Keratinocyte (primary cell): ENCODE data around the gene KLF16. TPM values are rescaled to one million over a fixed set of nuclear protein-coding genes. Genes with fewer than 3 reads are reported as not detected.

Experiments
- DNase-seq: peaks from one replicate; pipeline ENCODE4 v3.0.0-alpha.2; 2011; ENCODE audit warnings: low read depth, missing footprints, low spot score
- FAIRE-seq: peaks from 2 replicates; lab custom pipeline; 2011; peaks lifted over from hg19 to GRCh38; lab: Jason Lieb, UNC
- H2AFZ ChIP-seq: 2 replicates; pipeline ENCODE4 v1.6.0; 2012; ENCODE audit warnings: low read length, control low read depth, inconsistent platforms; ENCODE audit not compliant: control insufficient read depth
- H3K27ac ChIP-seq: 2 replicates; pipeline ENCODE4 v1.5.1; 2011; ENCODE audit warnings: low read length; ENCODE audit not compliant: control insufficient read depth, insufficient read depth
- H3K27me3 ChIP-seq: 3 replicates; pipeline ENCODE4 v1.6.0; 2011; ENCODE audit warnings: low read length; ENCODE audit not compliant: control insufficient read depth, insufficient read depth; ENCODE audit errors: extremely low read depth
- H3K36me3 ChIP-seq, 2 experiments: 2 replicates in 1 of 2; 3 replicates in 1 of 2; pipeline ENCODE4 v1.5.1; 2011; ENCODE audit warnings: low read length in 2 of 2, mild to moderate bottlenecking in 1 of 2; ENCODE audit not compliant: control insufficient read depth in 2 of 2, insufficient read depth in 2 of 2; ENCODE audit errors: extremely low read depth in 1 of 2
- H3K4me1 ChIP-seq: 3 replicates; pipeline ENCODE4 v1.5.1; 2011; ENCODE audit warnings: low read length; ENCODE audit not compliant: control insufficient read depth, insufficient read depth; ENCODE audit errors: extremely low read depth
- H3K4me2 ChIP-seq: 3 replicates; pipeline ENCODE4 v1.6.0; 2011; ENCODE audit warnings: low read depth, low read length; ENCODE audit not compliant: control insufficient read depth, insufficient read depth; ENCODE audit errors: extremely low read depth
- H3K4me3 ChIP-seq, 3 experiments: fragments of 200-600 bp in 1 of 3; sonication (generic) in 1 of 3; 2 replicates in 2 of 3; 3 replicates in 1 of 3; pipeline ENCODE4 v1.5.1; 2011 to 2016; ENCODE audit warnings: low read length in 3 of 3, mild to moderate bottlenecking in 3 of 3, control low read depth in 2 of 3, inconsistent platforms in 1 of 3, low read depth in 1 of 3, mixed read lengths in 1 of 3, mixed run types in 1 of 3, moderate library complexity in 1 of 3; ENCODE audit not compliant: control insufficient read depth in 2 of 3, insufficient read depth in 2 of 3; ENCODE audit errors: extremely low read depth in 1 of 3
- H3K79me2 ChIP-seq: 2 replicates; pipeline ENCODE4 v1.6.0; 2012; ENCODE audit warnings: low read length; ENCODE audit not compliant: control insufficient read depth, insufficient read depth
- H3K9ac ChIP-seq: 3 replicates; pipeline ENCODE4 v1.6.0; 2011; ENCODE audit warnings: low read length; ENCODE audit not compliant: control insufficient read depth, insufficient read depth; ENCODE audit errors: extremely low read depth
- H3K9me1 ChIP-seq: 3 replicates; pipeline ENCODE4 v1.6.0; 2011; ENCODE audit warnings: low read length; ENCODE audit not compliant: control insufficient read depth, insufficient read depth; ENCODE audit errors: extremely low read depth
- H3K9me3 ChIP-seq: 2 replicates; pipeline ENCODE4 v1.5.1; 2012; ENCODE audit warnings: low read depth, low read length; ENCODE audit not compliant: control insufficient read depth
- H4K20me1 ChIP-seq: 3 replicates; pipeline ENCODE4 v1.6.0; 2011; ENCODE audit warnings: low read length; ENCODE audit not compliant: control insufficient read depth, insufficient read depth; ENCODE audit errors: extremely low read depth
- CTCF ChIP-seq, 3 experiments: IDR thresholded peaks in 1 of 3; conservative IDR thresholded peaks in 1 of 3; optimal IDR thresholded peaks in 1 of 3; 2 replicates in 2 of 3; 3 replicates in 1 of 3; pipeline versions ENCODE3 to v1.5.1; 2011; ENCODE audit warnings: low read length in 3 of 3, mild to moderate bottlenecking in 3 of 3, moderate library complexity in 2 of 3, control low read depth in 1 of 3, inconsistent platforms in 1 of 3; ENCODE audit not compliant: insufficient read depth in 2 of 3; ENCODE audit errors: extremely low read depth in 1 of 3
- EZH2 ChIP-seq: IDR thresholded peaks from one replicate; pipeline ENCODE4 v1.6.1; 2012; ENCODE audit warnings: inconsistent platforms, mild to moderate bottlenecking, low read length, moderate library complexity
- dilution Hi-C: fragments of 300-500 bp; cut with MboI; formaldehyde crosslinking; loops from one replicate; pipeline ENCODE4 v1.7.0; 2020; ENCODE audit warnings: low sequenced_read_pairs; ENCODE audit not compliant: extremely low pct_ligation_motif_present
- polyA plus RNA-seq, 5 experiments: library from polyadenylated mRNA; depleted of rRNA in 3 of 5; stranded (reverse) in 3 of 5; stranded (forward) in 1 of 5; unstranded in 1 of 5; fragments of >200 nt; gene quantifications; 1 replicate in 1 of 5; 2 replicates in 3 of 5; 3 replicates in 1 of 5; pipeline versions ENCODE4 v1.2.1 to v1.2.3, GENCODE V29; 2011 to 2012; ENCODE audit warnings: missing spikeins in 2 of 5, low read depth in 1 of 5, low replicate concordance in 1 of 5

KLF16 gene
- polyA plus RNA-seq, 1 donor (not counting 4 experiments of a cell fraction or from before 2014, with no cell fraction given): 4.9 TPM

- Histone ChIP-seq H3K4me2 (peak overlapping the region; percentile 37), H3K9ac (peak overlapping the region; percentile 94), H3K4me3 (no peak overlapping the region), H3K79me2 (peaks cover 63% of the 10 kb centered on the region), H3K36me3 (peaks cover 8 to 12% of the 10 kb centered on the region in 2 experiments), H3K4me1 (peaks cover 41% of the 10 kb centered on the region), H3K27ac (peak overlapping the region; percentile 89), H3K27me3 (no peaks in the 10 kb centered on the region), H3K9me1 (no peaks in the 10 kb centered on the region), H2AFZ (no peak overlapping the region), H4K20me1 (peaks cover 11% of the 10 kb centered on the region), H3K9me3 (no peaks in the 10 kb centered on the region)
- TF ChIP-seq CTCF (optimal IDR thresholded peaks at IDR 0.05 in 1 of 3, IDR thresholded peaks at IDR 0.05 in 1 of 3, conservative IDR thresholded peaks at IDR 0.05 in 1 of 3; ENCODE audit: extremely low read depth in 1 of 3, insufficient read depth in 2 of 3, low read length in 3 of 3) (no peak), EZH2 (no peak)
- dilution Hi-C loops: no loop called here
- no peak for FAIRE-seq
- DNase-seq: no peak
Measured at GRCh38 chr19:1849132-1849474, 14.3 kb downstream of the KLF16 start.

GRCh38 chr19:1848399-1849131, 14.8 kb downstream of the KLF16 start, which contains the start of gene REXO1:
Gene REXO1, minus strand, starts transcription at chr19:1848483. Its CDS starts 125 bp downstream, at chr19:1848358.
- TF ChIP-seq EZH2 (no peak), CTCF (optimal IDR thresholded peaks at IDR 0.05 in 1 of 3, IDR thresholded peaks at IDR 0.05 in 1 of 3, conservative IDR thresholded peaks at IDR 0.05 in 1 of 3; ENCODE audit: extremely low read depth in 1 of 3, insufficient read depth in 2 of 3, low read length in 3 of 3) (peak; percentile 81 to 90 (median 86))
- FAIRE-seq (peak; percentile 80), DNase-seq (no peak)
- Histone ChIP-seq H3K9ac (peak within 1 kb of the TSS; percentile 94), H2AFZ (peak within 1 kb of the TSS; percentile 44), H3K27ac (peak within 1 kb of the TSS; percentile 89), H3K4me1 (peaks cover 41% of the 10 kb centered on the region), H3K79me2 (peaks cover 64% of the 10 kb centered on the region), H3K9me1 (no peaks in the 10 kb centered on the region), H4K20me1 (peaks cover 12% of the 10 kb centered on the region), H3K36me3 (peaks cover 8 to 12% of the 10 kb centered on the region in 2 experiments), H3K27me3 (no peaks in the 10 kb centered on the region), H3K4me2 (peak within 1 kb of the TSS; percentile 95), H3K9me3 (no peaks in the 10 kb centered on the region), H3K4me3 (peak within 1 kb of the TSS; percentile 81 to 87 (median 85))
- dilution Hi-C loops: no loop called here
